CD14-positive monocyte (primary cell): ENCODE measurements around the gene IL36A. TPM values are rescaled to one million over a fixed set of nuclear protein-coding genes. Genes with fewer than 3 reads are reported as not detected.

ENCODE experiments used
- DNase-seq, 3 donors: peaks; one replicate each; pipeline ENCODE4 v3.0.0-alpha.2; 2011 to 2022
- H2AFZ ChIP-seq: 2 replicates; pipeline ENCODE4 v1.6.0; 2012; ENCODE audit warnings: mild to moderate bottlenecking, low read depth, low read length, inconsistent platforms; ENCODE audit not compliant: insufficient read depth, poor library complexity, severe bottlenecking
- H3K27ac ChIP-seq, 2 donors: 1 replicate in 1 of 2; 2 replicates in 1 of 2; pipeline ENCODE4 v1.5.1; 2012 to 2013; ENCODE audit warnings: low read length in 2 of 2, control low read depth in 1 of 2, inconsistent platforms in 1 of 2, low read depth in 1 of 2, mild to moderate bottlenecking in 1 of 2
- H3K27me3 ChIP-seq, 2 donors: one replicate each; pipeline versions ENCODE4 v1.6.0 to v1.6.1; 2011 to 2013; ENCODE audit warnings: low read length in 2 of 2; ENCODE audit not compliant: control insufficient read depth in 2 of 2, insufficient read depth in 2 of 2
- H3K36me3 ChIP-seq, 2 donors: replicated peaks in 1 of 2; 1 replicate in 1 of 2; 2 replicates in 1 of 2; pipeline versions ENCODE4 v1.5.1 to v1.6.1; 2012 to 2013; ENCODE audit warnings: low read length in 2 of 2, control low read depth in 1 of 2, inconsistent platforms in 1 of 2, mild to moderate bottlenecking in 1 of 2; ENCODE audit not compliant: insufficient read depth in 2 of 2, control insufficient read depth in 1 of 2
- H3K4me1 ChIP-seq, 2 donors: 1 replicate in 1 of 2; 2 replicates in 1 of 2; pipeline versions ENCODE4 v1.5.1 to v1.6.1; 2012 to 2013; ENCODE audit warnings: low read length in 2 of 2, control low read depth in 1 of 2, inconsistent platforms in 1 of 2, mild to moderate bottlenecking in 1 of 2, moderate library complexity in 1 of 2; ENCODE audit not compliant: insufficient read depth in 2 of 2, control insufficient read depth in 1 of 2
- H3K4me2 ChIP-seq: replicated peaks from 2 replicates; pipeline ENCODE3; 2012; ENCODE audit warnings: low read length, moderate library complexity, mild to moderate bottlenecking; ENCODE audit not compliant: poor library complexity, severe bottlenecking; ENCODE audit errors: extremely low read depth
- H3K4me3 ChIP-seq, 3 experiments: fragments of 200-600 bp in 1 of 3; sonication (generic) in 1 of 3; replicated peaks in 1 of 3; 1 replicate in 2 of 3; 2 replicates in 1 of 3; pipeline ENCODE4 v1.5.1; 2011 to 2013; ENCODE audit warnings: low read length in 3 of 3, mild to moderate bottlenecking in 3 of 3, control low read depth in 2 of 3, low read depth in 2 of 3, inconsistent platforms in 1 of 3, moderate library complexity in 1 of 3
- H3K79me2 ChIP-seq: 2 replicates; pipeline ENCODE4 v1.6.0; 2012; ENCODE audit warnings: mild to moderate bottlenecking, control low read depth, inconsistent platforms, low read length, moderate library complexity; ENCODE audit not compliant: insufficient read depth
- H3K9ac ChIP-seq: 2 replicates; pipeline ENCODE4 v1.6.0; 2017; ENCODE audit warnings: low read length, mild to moderate bottlenecking; ENCODE audit not compliant: insufficient read depth, poor library complexity, severe bottlenecking
- H3K9me3 ChIP-seq, 2 donors: replicated peaks in 1 of 2; 1 replicate in 1 of 2; 2 replicates in 1 of 2; pipeline versions ENCODE4 v1.5.1 to v1.6.1; 2012 to 2013; ENCODE audit warnings: low read length in 2 of 2, control low read depth in 1 of 2; ENCODE audit not compliant: control insufficient read depth in 1 of 2, insufficient read depth in 1 of 2
- H4K20me1 ChIP-seq: 2 replicates; pipeline ENCODE4 v1.6.0; 2012; ENCODE audit warnings: mild to moderate bottlenecking, low read length, control low read depth, moderate library complexity; ENCODE audit not compliant: insufficient read depth
- H3K27ac Mint-ChIP-seq, 7 donors: one replicate each; pipeline ENCODE4 v1.8.0; 2020; ENCODE audit warnings: mild to moderate bottlenecking in 7 of 7, mixed read lengths in 7 of 7, moderate library complexity in 6 of 7, inconsistent platforms in 2 of 7
- H3K27me3 Mint-ChIP-seq, 3 donors: one replicate each; pipeline ENCODE4 v1.8.0; 2021 to 2022; ENCODE audit warnings: low read depth in 3 of 3, mild to moderate bottlenecking in 3 of 3, mixed read lengths in 3 of 3, moderate library complexity in 3 of 3, inconsistent platforms in 1 of 3
- H3K36me3 Mint-ChIP-seq, 2 donors: one replicate each; pipeline ENCODE4 v1.8.0; 2020; ENCODE audit warnings: mixed read lengths in 2 of 2, inconsistent platforms in 1 of 2, mild to moderate bottlenecking in 1 of 2
- H3K4me1 Mint-ChIP-seq: one replicate; pipeline ENCODE4 v1.8.0; 2020; ENCODE audit warnings: mild to moderate bottlenecking, mixed read lengths
- H3K4me3 Mint-ChIP-seq, 2 donors: one replicate each; pipeline ENCODE4 v1.8.0; 2020; ENCODE audit warnings: mild to moderate bottlenecking in 2 of 2, mixed read lengths in 2 of 2, moderate library complexity in 1 of 2
- H3K9me3 Mint-ChIP-seq, 7 donors: one replicate each; pipeline ENCODE4 v1.8.0; 2020 to 2022; ENCODE audit warnings: mixed read lengths in 7 of 7, mild to moderate bottlenecking in 6 of 7, moderate library complexity in 6 of 7, inconsistent platforms in 2 of 7
- CTCF ChIP-seq: fragments of 200-600 bp; IDR thresholded peaks from one replicate; pipeline ENCODE4 v1.8.0; 2022; ENCODE audit warnings: antibody characterized with exemption, mild to moderate bottlenecking
- WGBS: methylation state at CpG from one replicate; pipeline ENCODE4 v1.1.5; 2013; ENCODE audit warnings: missing lambda C conversion rate; ENCODE audit not compliant: insufficient coverage; 5-methylcytosine and 5-hydroxymethylcytosine counted together
- intact Hi-C, 2 donors: fragments of 100-400 bp; cut with micrococcal nuclease; formaldehyde crosslinking; loops; one replicate each; pipeline versions ENCODE4 v1.15.0 to v1.15.1; 2023
- polyA plus RNA-seq, 3 donors: library from polyadenylated mRNA; depleted of rRNA in 1 of 3; unstranded in 2 of 3; stranded (reverse) in 1 of 3; fragments of 300-500 nt in 2 of 3; fragments of >200 nt in 1 of 3; fragmentation: Illumina TruSeq in 2 of 3; gene quantifications; 1 replicate in 2 of 3; 2 replicates in 1 of 3; pipeline ENCODE4 v1.2.3, GENCODE V29; 2012 to 2021

IL36A gene
- polyA plus RNA-seq, 3 donors = not detected

DNA sequence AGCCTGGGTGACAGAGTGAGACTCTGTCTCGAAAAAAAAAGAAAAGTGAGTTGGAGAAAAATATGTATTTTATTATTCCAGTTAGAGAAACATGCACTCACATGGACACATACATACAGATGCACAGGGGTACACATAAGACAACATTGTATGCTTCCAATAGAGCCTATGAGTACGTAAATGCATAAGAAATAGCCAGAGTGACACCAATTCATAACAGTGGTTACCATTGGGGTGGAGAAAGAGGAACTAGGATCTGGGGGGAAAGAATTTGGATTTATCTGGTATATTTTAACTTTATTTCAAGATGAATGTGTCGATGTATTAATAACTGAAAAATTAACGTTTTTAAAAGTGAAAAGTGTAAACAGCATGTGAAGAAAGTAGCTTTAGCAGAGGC is 16.1 kb downstream of the IL36A start:
- H2AFZ ChIP-seq = no peak overlapping the region
- H3K4me1 ChIP-seq = no peaks in the 10 kb centered on the region
- H3K27ac ChIP-seq = no peak overlapping the region
- no peaks in the 10 kb centered on the region for H3K36me3 ChIP-seq
- H3K27me3 Mint-ChIP-seq = peaks cover 3 to 11% (median 4%) of the 10 kb centered on the region in 3 donors
- no peaks in the 10 kb centered on the region for H3K36me3 Mint-ChIP-seq
- no peak overlapping the region for H3K4me3 ChIP-seq
- no peak for TF ChIP-seq CTCF
- H3K9ac ChIP-seq = no peak overlapping the region
- no peak overlapping the region for H3K4me2 ChIP-seq
- H3K4me3 Mint-ChIP-seq = no peak overlapping the region
- H3K27me3 ChIP-seq = peaks cover 0 to 10% of the 10 kb centered on the region in 2 donors
- WGBS = 46% methylated on average over 2 of the region's 4 CpGs
- H3K27ac Mint-ChIP-seq = no peak overlapping the region
- no peaks in the 10 kb centered on the region for H3K9me3 ChIP-seq
- no peak for DNase-seq
- H3K4me1 Mint-ChIP-seq = peaks cover 8% of the 10 kb centered on the region
- no peaks in the 10 kb centered on the region for H4K20me1 ChIP-seq
- intact Hi-C loops = no loop called here
- no peaks in the 10 kb centered on the region for H3K79me2 ChIP-seq
- peaks cover 2 to 13% (median 4%) of the 10 kb centered on the region in 7 donors for H3K9me3 Mint-ChIP-seq

GRCh38 chr2:113024764-113025163 is 19.5 kb downstream of the IL36A start:
- H3K36me3 ChIP-seq = no peaks in the 10 kb centered on the region
- H3K4me1 ChIP-seq = no peaks in the 10 kb centered on the region
- Mint-ChIP-seq H3K27ac (no peak overlapping the region), H3K9me3 (peaks cover 0 to 2% (median under 1%) of the 10 kb centered on the region in 7 donors), H3K4me1 (peaks cover 8% of the 10 kb centered on the region), H3K4me3 (no peak overlapping the region), H3K36me3 (no peaks in the 10 kb centered on the region), H3K27me3 (peaks cover 13 to 24% (median 20%) of the 10 kb centered on the region in 3 donors)
- no peak overlapping the region for H2AFZ ChIP-seq
- TF ChIP-seq CTCF = no peak
- H3K9me3 ChIP-seq = no peaks in the 10 kb centered on the region
- 100% methylated on average over 1 of the region's 2 CpGs for WGBS
- H3K4me2 ChIP-seq = no peak overlapping the region
- no peak overlapping the region for H3K4me3 ChIP-seq
- H3K27me3 ChIP-seq = peaks cover 5 to 17% of the 10 kb centered on the region in 2 donors
- intact Hi-C loops = no loop called here
- H4K20me1 ChIP-seq = no peaks in the 10 kb centered on the region
- no peak for DNase-seq
- H3K27ac ChIP-seq = no peak overlapping the region
- H3K79me2 ChIP-seq = no peaks in the 10 kb centered on the region
- H3K9ac ChIP-seq = no peak overlapping the region
